ENCODE results near the gene CDH13. TPM values are rescaled to one million over a fixed set of nuclear protein-coding genes. Genes with fewer than 3 reads are reported as not detected.

Gene CDH13
- total RNA-seq, 1 experiment from 2014 or later: 62.5 TPM

DNA sequence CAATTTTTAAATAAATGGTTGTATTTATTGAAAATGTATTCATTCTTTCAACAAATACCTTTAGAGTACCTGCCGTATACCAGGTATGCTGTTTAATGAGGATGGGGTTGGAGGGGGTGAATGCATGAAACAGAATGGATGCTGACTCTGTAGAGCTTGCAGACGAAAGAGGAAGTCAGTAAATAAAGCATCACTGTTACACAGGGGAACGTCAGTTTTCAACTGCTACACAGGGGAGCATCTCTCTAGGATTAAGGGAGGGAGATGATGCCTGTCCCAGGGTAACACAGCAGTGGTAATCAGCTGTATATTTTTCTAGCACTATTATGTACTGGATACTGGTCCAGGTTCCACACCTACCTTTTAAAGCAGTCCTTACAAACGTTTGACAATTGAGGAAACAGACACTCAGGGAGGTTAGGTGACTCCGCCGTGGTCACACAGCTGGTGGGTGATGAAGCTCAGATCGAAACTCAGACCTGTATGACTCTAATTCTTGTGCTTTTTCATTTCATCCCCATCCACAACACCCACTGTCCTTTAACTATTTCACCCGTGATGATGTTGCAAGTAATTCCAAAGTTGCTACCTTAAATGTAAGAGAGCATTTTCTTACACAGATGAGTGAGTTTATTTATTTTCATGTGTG lies 728.9 kb downstream of the CDH13 start:
- DNase-seq (ENCODE audit: low read depth in 1 of 2, low spot score in 2 of 2): no peak
- no peaks in the 10 kb centered on the region for H3K9me3 ChIP-seq (replicated peaks)
- no peak overlapping the region for H3K4me3 ChIP-seq
- H3K4me1 ChIP-seq (replicated peaks): no peaks in the 10 kb centered on the region
- no peak overlapping the region for H3K27ac ChIP-seq
- H3K36me3 ChIP-seq: no peaks in the 10 kb centered on the region
- no peaks in the 10 kb centered on the region for H3K27me3 ChIP-seq (replicated peaks)

DNA sequence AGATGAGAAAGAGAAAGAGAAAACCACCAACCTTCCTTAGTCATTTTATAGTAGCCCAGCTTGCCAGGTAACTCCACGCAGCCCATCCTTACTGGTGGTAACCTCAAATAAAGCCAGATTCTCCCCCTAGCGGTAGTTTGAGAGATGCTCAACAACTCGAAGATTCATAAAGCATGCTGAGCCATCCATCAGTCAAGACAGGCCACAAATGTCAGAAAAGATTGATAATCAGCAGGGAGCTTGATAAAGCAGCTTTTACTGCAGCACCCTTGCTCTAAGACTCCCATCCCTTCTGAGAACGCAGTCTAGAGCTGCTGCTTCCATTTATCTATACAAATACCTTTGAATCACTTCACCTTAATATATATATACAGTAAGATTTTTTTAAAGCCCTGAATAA lies 729.5 kb downstream of the CDH13 start:
- Histone ChIP-seq H3K36me3 (no peaks in the 10 kb centered on the region), H3K4me3 (no peak overlapping the region), H3K27me3 (replicated peaks) (no peaks in the 10 kb centered on the region), H3K9me3 (replicated peaks) (no peaks in the 10 kb centered on the region), H3K27ac (no peak overlapping the region), H3K4me1 (replicated peaks) (no peaks in the 10 kb centered on the region)
- peak in 1 of 2 experiments; percentile 29 for DNase-seq (ENCODE audit: low read depth in 1 of 2, low spot score in 2 of 2)

DNA sequence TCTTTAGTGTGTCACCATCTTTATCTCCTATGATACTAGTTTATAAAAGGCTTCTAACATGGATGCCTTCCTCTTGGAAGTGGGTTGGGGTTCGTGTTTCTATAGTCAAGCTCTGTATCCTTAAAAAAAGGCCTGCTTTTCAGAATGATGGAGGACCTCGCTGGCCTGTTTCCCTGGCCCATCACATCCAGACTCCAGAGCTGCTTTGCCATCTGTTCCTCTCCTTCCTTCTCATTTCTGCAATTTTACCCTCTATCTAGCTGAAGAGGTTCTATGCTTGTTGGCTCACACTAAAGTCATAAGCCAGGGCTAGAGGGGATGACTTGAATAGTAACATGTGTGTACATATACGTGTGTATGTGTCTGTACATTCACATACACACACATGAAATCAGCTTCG lies 730.2 kb downstream of the CDH13 start:
- Histone ChIP-seq H3K4me1 (replicated peaks) (no peaks in the 10 kb centered on the region), H3K27me3 (replicated peaks) (no peaks in the 10 kb centered on the region), H3K36me3 (no peaks in the 10 kb centered on the region), H3K27ac (no peak overlapping the region), H3K4me3 (no peak overlapping the region), H3K9me3 (replicated peaks) (no peaks in the 10 kb centered on the region)
- no peak for DNase-seq (ENCODE audit: low read depth in 1 of 2, low spot score in 2 of 2)

DNA sequence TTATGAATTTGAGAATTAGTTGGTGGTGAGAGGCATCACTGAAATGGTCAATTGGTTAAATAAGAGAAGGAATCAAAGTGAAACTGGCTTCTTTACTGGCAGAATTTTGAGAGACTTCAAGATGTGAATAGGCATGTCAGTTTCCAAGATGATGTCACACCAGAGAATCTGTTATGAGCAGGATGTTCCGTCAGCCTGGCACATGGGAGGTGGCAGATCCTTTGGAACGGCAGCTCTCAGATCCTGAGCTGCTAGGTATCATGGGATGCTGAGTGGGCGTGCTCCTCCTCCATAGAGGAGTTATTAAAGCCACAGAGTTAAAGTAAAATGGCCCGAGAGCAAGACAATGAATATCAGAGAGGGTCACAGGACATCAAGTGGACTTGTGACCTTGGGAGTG lies 736.8 kb downstream of the CDH13 start:
- H3K4me3 ChIP-seq: no peak overlapping the region
- no peak for DNase-seq (ENCODE audit: low read depth in 1 of 2, low spot score in 2 of 2)
- no peaks in the 10 kb centered on the region for H3K9me3 ChIP-seq (replicated peaks)
- H3K27me3 ChIP-seq (replicated peaks): no peaks in the 10 kb centered on the region
- no peak overlapping the region for H3K27ac ChIP-seq
- H3K36me3 ChIP-seq: no peaks in the 10 kb centered on the region
- H3K4me1 ChIP-seq (replicated peaks): no peaks in the 10 kb centered on the region

- Histone ChIP-seq H3K4me1 (replicated peaks) (no peaks in the 10 kb centered on the region), H3K4me3 (no peak overlapping the region), H3K27ac (no peak overlapping the region), H3K27me3 (replicated peaks) (no peaks in the 10 kb centered on the region), H3K36me3 (no peaks in the 10 kb centered on the region), H3K9me3 (replicated peaks) (no peaks in the 10 kb centered on the region)
- DNase-seq (ENCODE audit: low read depth in 1 of 2, low spot score in 2 of 2): no peak
These were observed 738.4 kb downstream of the CDH13 start for GRCh38 chr16:83365166-83365565.

- H3K4me3 ChIP-seq: no peak overlapping the region
- no peaks in the 10 kb centered on the region for H3K9me3 ChIP-seq (replicated peaks)
- H3K36me3 ChIP-seq: no peaks in the 10 kb centered on the region
- H3K27ac ChIP-seq: no peak overlapping the region
- H3K4me1 ChIP-seq (replicated peaks): no peaks in the 10 kb centered on the region
- DNase-seq (ENCODE audit: low read depth in 1 of 2, low spot score in 2 of 2): no peak
- no peaks in the 10 kb centered on the region for H3K27me3 ChIP-seq (replicated peaks)
These were observed 739.5 kb downstream of the CDH13 start for GRCh38 chr16:83366228-83366627.

DNA sequence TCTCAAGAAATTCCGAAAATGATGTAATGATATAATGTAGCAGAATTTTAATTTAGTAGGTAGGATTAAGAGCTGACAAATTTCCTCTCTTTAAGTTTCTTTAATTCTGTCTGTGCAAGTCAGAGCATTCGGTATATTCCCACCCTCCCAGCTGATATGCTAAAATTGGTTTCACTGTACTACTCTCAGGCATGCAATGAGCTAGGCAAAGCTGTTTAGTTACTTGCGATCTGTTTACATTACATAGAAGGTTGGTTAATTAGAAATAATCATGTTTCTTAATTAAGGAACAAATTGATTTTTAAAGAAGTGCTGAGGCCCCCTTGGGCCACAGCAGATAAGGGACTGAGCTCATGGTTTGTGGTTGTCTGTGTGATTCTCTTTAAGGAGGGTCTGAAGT lies 748.2 kb downstream of the CDH13 start:
- no peak overlapping the region for H3K27ac ChIP-seq
- H3K27me3 ChIP-seq (replicated peaks): no peaks in the 10 kb centered on the region
- peaks cover 4% of the 10 kb centered on the region for H3K9me3 ChIP-seq (replicated peaks)
- H3K36me3 ChIP-seq: no peaks in the 10 kb centered on the region
- H3K4me1 ChIP-seq (replicated peaks): no peaks in the 10 kb centered on the region
- no peak overlapping the region for H3K4me3 ChIP-seq
- DNase-seq (ENCODE audit: low read depth in 1 of 2, low spot score in 2 of 2): no peak

- H3K27me3 ChIP-seq (replicated peaks): no peaks in the 10 kb centered on the region
- H3K4me1 ChIP-seq (replicated peaks): no peaks in the 10 kb centered on the region
- no peaks in the 10 kb centered on the region for H3K36me3 ChIP-seq
- no peak overlapping the region for H3K27ac ChIP-seq
- H3K4me3 ChIP-seq: no peak overlapping the region
- H3K9me3 ChIP-seq (replicated peaks): no peaks in the 10 kb centered on the region
- DNase-seq (ENCODE audit: low read depth in 1 of 2, low spot score in 2 of 2): no peak
These were observed 763.0 kb downstream of the CDH13 start for GRCh38 chr16:83389751-83390150.

GRCh38 chr16:83390759-83391158 lies 764.0 kb downstream of the CDH13 start:
- no peaks in the 10 kb centered on the region for H3K27me3 ChIP-seq (replicated peaks)
- no peaks in the 10 kb centered on the region for H3K4me1 ChIP-seq (replicated peaks)
- no peaks in the 10 kb centered on the region for H3K36me3 ChIP-seq
- no peaks in the 10 kb centered on the region for H3K9me3 ChIP-seq (replicated peaks)
- no peak overlapping the region for H3K4me3 ChIP-seq
- no peak for DNase-seq (ENCODE audit: low read depth in 1 of 2, low spot score in 2 of 2)
- H3K27ac ChIP-seq: no peak overlapping the region

- Histone ChIP-seq H3K4me3 (no peak overlapping the region), H3K9me3 (replicated peaks) (no peaks in the 10 kb centered on the region), H3K27me3 (replicated peaks) (no peaks in the 10 kb centered on the region), H3K36me3 (no peaks in the 10 kb centered on the region), H3K4me1 (replicated peaks) (no peaks in the 10 kb centered on the region), H3K27ac (no peak overlapping the region)
- DNase-seq (ENCODE audit: low read depth in 1 of 2, low spot score in 2 of 2): no peak
These were observed 766.0 kb downstream of the CDH13 start for GRCh38 chr16:83392743-83393142.

GRCh38 chr16:83393196-83393981 lies 766.6 kb downstream of the CDH13 start:
- no peak overlapping the region for H3K4me3 ChIP-seq
- H3K27ac ChIP-seq: no peak overlapping the region
- H3K36me3 ChIP-seq: no peaks in the 10 kb centered on the region
- DNase-seq (ENCODE audit: low read depth in 1 of 2, low spot score in 2 of 2): no peak
- H3K9me3 ChIP-seq (replicated peaks): no peaks in the 10 kb centered on the region
- no peaks in the 10 kb centered on the region for H3K27me3 ChIP-seq (replicated peaks)
- H3K4me1 ChIP-seq (replicated peaks): no peaks in the 10 kb centered on the region

GRCh38 chr16:83397601-83398291 lies 771.0 kb downstream of the CDH13 start:
- Histone ChIP-seq H3K36me3 (no peaks in the 10 kb centered on the region), H3K4me1 (replicated peaks) (peaks cover under 1% of the 10 kb centered on the region), H3K27ac (no peak overlapping the region), H3K9me3 (replicated peaks) (0 out of 2 replicates have a peak, but pooled peaks cover under 1% of the 10 kb centered on the region), H3K27me3 (replicated peaks) (no peaks in the 10 kb centered on the region), H3K4me3 (no peak overlapping the region)
- no peak for DNase-seq (ENCODE audit: low read depth in 1 of 2, low spot score in 2 of 2)

GRCh38 chr16:83400234-83400633 lies 773.5 kb downstream of the CDH13 start:
- no peaks in the 10 kb centered on the region for H3K27me3 ChIP-seq (replicated peaks)
- no peak overlapping the region for H3K4me3 ChIP-seq

More at GRCh38 chr16:83400234-83400633, 773.5 kb downstream of the CDH13 start:
- Histone ChIP-seq H3K36me3 (no peaks in the 10 kb centered on the region), H3K4me1 (replicated peaks) (peaks cover 17% of the 10 kb centered on the region), H3K27ac (no peak overlapping the region), H3K9me3 (replicated peaks) (0 out of 2 replicates have a peak, but pooled peaks cover 2% of the 10 kb centered on the region)
- no peak for DNase-seq (ENCODE audit: low read depth in 1 of 2, low spot score in 2 of 2)

All from SJSA1 (cell line).